Measurements from ENCODE around the gene SRGAP3. TPM values are rescaled to one million over a fixed set of nuclear protein-coding genes. Genes with fewer than 3 reads are reported as not detected.

SRGAP3 gene
- total and polyA plus RNA-seq, 2 donors (not counting 1 experiment from before 2014, with no cell fraction given), result 1.4 to 1.5 TPM

DNA sequence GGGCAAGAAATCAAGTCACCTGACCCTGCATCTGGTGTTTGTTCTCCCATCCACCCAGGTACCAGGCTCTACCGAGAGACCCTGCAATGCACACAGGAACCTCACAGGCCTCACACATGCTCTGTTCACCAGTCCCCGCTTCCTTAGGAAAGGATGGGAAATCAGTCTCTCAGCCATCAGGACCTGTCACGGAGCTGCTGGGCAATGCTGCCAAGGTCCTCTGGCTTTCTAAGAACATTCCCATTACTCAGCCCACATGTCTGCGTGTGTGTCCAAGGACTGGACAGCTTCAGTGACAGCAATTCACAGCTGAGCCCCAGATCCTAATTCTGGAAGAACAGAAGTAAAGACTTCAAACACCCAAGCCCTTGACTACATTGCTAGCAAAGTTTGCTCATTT, 6.5 kb upstream of the SRGAP3 start:
- H2AFZ ChIP-seq (ENCODE audit: insufficient read depth, low read depth, low read length, poor library complexity, severe bottlenecking), result no peak overlapping the region
- no peaks in the 10 kb centered on the region for H3K79me2 ChIP-seq (ENCODE audit: control insufficient read depth, insufficient read depth, low read length)
- H3K27ac ChIP-seq (ENCODE audit: low read length in 2 of 2), result no peak overlapping the region
- Mint-ChIP-seq H3K27me3 (peaks cover 33% of the 10 kb centered on the region), H3K4me1 (no peaks in the 10 kb centered on the region), H3K4me3 (no peak overlapping the region), H3K27ac (no peak overlapping the region), H3K9me3 (ENCODE audit: insufficient read depth) (peaks cover 4% of the 10 kb centered on the region)
- peaks cover 0 to 6% (median 3%) of the 10 kb centered on the region in 3 donors for H3K9me3 ChIP-seq (ENCODE audit: control extremely low read depth in 1 of 3, control insufficient read depth in 2 of 3, insufficient read depth in 1 of 3, low read length in 2 of 3)
- ATAC-seq (ENCODE audit: low read depth) (no peak), DNase-seq (no peak)
- H3K36me3 ChIP-seq (replicated peaks in 1 of 2; ENCODE audit: control extremely low read depth in 1 of 2, control insufficient read depth in 1 of 2, extremely low read depth in 1 of 2, insufficient read depth in 2 of 2, low read length in 1 of 2), result no peaks in the 10 kb centered on the region
- no peak overlapping the region for H3K9ac ChIP-seq (ENCODE audit: low read length)
- H3K4me2 ChIP-seq (replicated peaks; ENCODE audit: low read depth, low read length, poor library complexity, severe bottlenecking), result no peak overlapping the region
- no peaks in the 10 kb centered on the region for H3K4me1 ChIP-seq (ENCODE audit: control insufficient read depth in 2 of 2, insufficient read depth in 2 of 2, low read length in 2 of 2)
- H3K4me3 ChIP-seq (ENCODE audit: control extremely low read depth in 1 of 5, extremely low read depth in 1 of 5, insufficient read depth in 1 of 5, low read depth in 2 of 5, low read length in 4 of 5), result no peak overlapping the region
- CTCF ChIA-PET, result no interaction called here
- no peaks in the 10 kb centered on the region for H4K20me1 ChIP-seq (ENCODE audit: control insufficient read depth, insufficient read depth, low read length, poor library complexity, severe bottlenecking)
- peaks cover 0 to 8% (median 4%) of the 10 kb centered on the region in 4 experiments for H3K27me3 ChIP-seq (replicated peaks in 1 of 4; ENCODE audit: control extremely low read depth in 1 of 4, control insufficient read depth in 3 of 4, insufficient read depth in 4 of 4, low read length in 3 of 4)
- no peak for TF ChIP-seq EZH2 (IDR thresholded peaks at IDR 0.05; ENCODE audit: borderline replicate concordance, insufficient read depth, low read depth, low read length, poor library complexity, severe bottlenecking)
- TF ChIP-seq, protein P1, sequence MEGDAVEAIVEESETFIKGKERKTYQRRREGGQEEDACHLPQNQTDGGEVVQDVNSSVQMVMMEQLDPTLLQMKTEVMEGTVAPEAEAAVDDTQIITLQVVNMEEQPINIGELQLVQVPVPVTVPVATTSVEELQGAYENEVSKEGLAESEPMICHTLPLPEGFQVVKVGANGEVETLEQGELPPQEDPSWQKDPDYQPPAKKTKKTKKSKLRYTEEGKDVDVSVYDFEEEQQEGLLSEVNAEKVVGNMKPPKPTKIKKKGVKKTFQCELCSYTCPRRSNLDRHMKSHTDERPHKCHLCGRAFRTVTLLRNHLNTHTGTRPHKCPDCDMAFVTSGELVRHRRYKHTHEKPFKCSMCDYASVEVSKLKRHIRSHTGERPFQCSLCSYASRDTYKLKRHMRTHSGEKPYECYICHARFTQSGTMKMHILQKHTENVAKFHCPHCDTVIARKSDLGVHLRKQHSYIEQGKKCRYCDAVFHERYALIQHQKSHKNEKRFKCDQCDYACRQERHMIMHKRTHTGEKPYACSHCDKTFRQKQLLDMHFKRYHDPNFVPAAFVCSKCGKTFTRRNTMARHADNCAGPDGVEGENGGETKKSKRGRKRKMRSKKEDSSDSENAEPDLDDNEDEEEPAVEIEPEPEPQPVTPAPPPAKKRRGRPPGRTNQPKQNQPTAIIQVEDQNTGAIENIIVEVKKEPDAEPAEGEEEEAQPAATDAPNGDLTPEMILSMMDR (IDR thresholded peaks at IDR 0.05), result no peak
- intact Hi-C loops (cut with micrococcal nuclease), result no loop called here
- POLR2A ChIA-PET, result no interaction called here
- 93% methylated on average over 4 of the region's 4 CpGs for WGBS (ENCODE audit: insufficient coverage)

GRCh38 chr3:9254764-9255163, 5.3 kb upstream of the SRGAP3 start:
- DNase-seq (no peak), ATAC-seq (ENCODE audit: low read depth) (no peak)
- peaks cover 5% of the 10 kb centered on the region for H3K4me1 Mint-ChIP-seq
- Histone ChIP-seq H3K4me2 (replicated peaks; ENCODE audit: low read depth, low read length, poor library complexity, severe bottlenecking) (no peak overlapping the region), H4K20me1 (ENCODE audit: control insufficient read depth, insufficient read depth, low read length, poor library complexity, severe bottlenecking) (no peaks in the 10 kb centered on the region), H2AFZ (ENCODE audit: insufficient read depth, low read depth, low read length, poor library complexity, severe bottlenecking) (no peak overlapping the region), H3K9me3 (ENCODE audit: control extremely low read depth in 1 of 3, control insufficient read depth in 2 of 3, insufficient read depth in 1 of 3, low read length in 2 of 3) (peaks cover 0 to 6% (median 0%) of the 10 kb centered on the region in 3 donors), H3K4me3 (ENCODE audit: control extremely low read depth in 1 of 5, extremely low read depth in 1 of 5, insufficient read depth in 1 of 5, low read depth in 2 of 5, low read length in 4 of 5) (no peak overlapping the region), H3K79me2 (ENCODE audit: control insufficient read depth, insufficient read depth, low read length) (no peaks in the 10 kb centered on the region), H3K9ac (ENCODE audit: low read length) (no peak overlapping the region), H3K4me1 (ENCODE audit: control insufficient read depth in 2 of 2, insufficient read depth in 2 of 2, low read length in 2 of 2) (peaks cover 2 to 6% of the 10 kb centered on the region in 2 donors), H3K27me3 (replicated peaks in 1 of 4; ENCODE audit: control extremely low read depth in 1 of 4, control insufficient read depth in 3 of 4, insufficient read depth in 4 of 4, low read length in 3 of 4) (peaks cover 0 to 8% (median 4%) of the 10 kb centered on the region in 4 experiments), H3K27ac (ENCODE audit: low read length in 2 of 2) (no peak overlapping the region), H3K36me3 (replicated peaks in 1 of 2; ENCODE audit: control extremely low read depth in 1 of 2, control insufficient read depth in 1 of 2, extremely low read depth in 1 of 2, insufficient read depth in 2 of 2, low read length in 1 of 2) (no peaks in the 10 kb centered on the region)
- H3K27me3 Mint-ChIP-seq, result peaks cover 33% of the 10 kb centered on the region
- peaks cover 4% of the 10 kb centered on the region for H3K9me3 Mint-ChIP-seq (ENCODE audit: insufficient read depth)
- ChIA-PET CTCF (no interaction called here), POLR2A (no interaction called here)
- intact Hi-C loops (cut with micrococcal nuclease), result no loop called here
- no peak overlapping the region for H3K4me3 Mint-ChIP-seq
- no peak overlapping the region for H3K27ac Mint-ChIP-seq
- TF ChIP-seq, protein P1 (IDR thresholded peaks at IDR 0.05), result no peak
- no peak for TF ChIP-seq EZH2 (IDR thresholded peaks at IDR 0.05; ENCODE audit: borderline replicate concordance, insufficient read depth, low read depth, low read length, poor library complexity, severe bottlenecking)
- WGBS (ENCODE audit: insufficient coverage), result 61% methylated on average over 1 of the region's 1 CpG

Data from B cell (primary cell).